K562 (cell line): Measurements from ENCODE around the gene A1BG. TPM values are rescaled to one million over a fixed set of nuclear protein-coding genes. Genes with fewer than 3 reads are reported as not detected.

Experiments used
- ADNP ChIP-seq: fragments of 200-800 bp; sonication (Bioruptor generic); IDR thresholded peaks from 2 replicates; pipeline ENCODE4 v1.6.1; 2016; ENCODE audit warnings: missing genetic modification characterization, missing compliant biosample characterization
- BDP1 ChIP-seq: IDR thresholded peaks from 3 replicates; pipeline ENCODE4 v1.6.1; 2011; ENCODE audit not compliant: insufficient read length, insufficient read depth
- BMI1 ChIP-seq: fragments of 150-350 bp; IDR thresholded peaks from 2 replicates; pipeline ENCODE4 v1.6.1; 2014; ENCODE audit warnings: low read length
- ELK3 ChIP-seq: fragments of 450-650 bp; formaldehyde crosslinking; IDR thresholded peaks from 2 replicates; pipeline ENCODE4 v1.4.0; 2020; ENCODE audit warnings: mild to moderate bottlenecking
- FOXJ2 ChIP-seq: fragments of 200-800 bp; sonication (Bioruptor generic); IDR thresholded peaks from 2 replicates; pipeline ENCODE4 v1.6.1; 2016; ENCODE audit warnings: missing genetic modification characterization, missing compliant biosample characterization
- HLTF ChIP-seq: fragments of 450-650 bp; IDR thresholded peaks from 2 replicates; pipeline ENCODE4 v1.6.1; 2016
- HNRNPUL1 ChIP-seq: fragments of 200-400 bp; formaldehyde crosslinking; IDR thresholded peaks from 2 replicates; pipeline ENCODE4 v1.6.1; 2017; ENCODE audit warnings: low read length
- HOMEZ ChIP-seq: fragments of 250-450 bp; sonication (Bioruptor Pico); IDR thresholded peaks from 2 replicates; pipeline ENCODE4 v1.4.0; 2020; ENCODE audit warnings: mild to moderate bottlenecking, moderate library complexity
- IRF1 ChIP-seq: sonication (generic); formaldehyde crosslinking; IDR thresholded peaks from 2 replicates; pipeline ENCODE4 v1.8.0; 2022; ENCODE audit warnings: missing genetic modification reagents, mild to moderate bottlenecking, borderline replicate concordance
- MBD1 ChIP-seq: fragments of 250-450 bp; sonication (Bioruptor Pico); IDR thresholded peaks from 2 replicates; pipeline ENCODE4 v1.8.0; 2022; ENCODE audit warnings: inconsistent platforms
- MTF1 ChIP-seq: fragments of 250-450 bp; sonication (Bioruptor Pico); IDR thresholded peaks from 2 replicates; pipeline ENCODE4 v1.9.0; 2021; ENCODE audit warnings: moderate library complexity, mild to moderate bottlenecking, inconsistent platforms, borderline replicate concordance
- PHB ChIP-seq: fragments of 250-450 bp; sonication (Bioruptor Pico); IDR thresholded peaks from 2 replicates; pipeline ENCODE4 v1.5.0; 2021
- SMARCE1 ChIP-seq: fragments of 450-650 bp; IDR thresholded peaks from 2 replicates; pipeline ENCODE4 v1.7.1; 2016; ENCODE audit warnings: mild to moderate bottlenecking
- TSC22D4 ChIP-seq: fragments of 450-650 bp; IDR thresholded peaks from 2 replicates; pipeline ENCODE4 v1.6.1; 2016; ENCODE audit warnings: missing genetic modification characterization, missing biosample characterization, control low read depth
- USF2 ChIP-seq: sonication (generic); formaldehyde crosslinking; IDR thresholded peaks from 2 replicates; pipeline ENCODE4 v1.5.0; 2020; ENCODE audit warnings: missing genetic modification reagents
- ZNF347 ChIP-seq: fragments of 450-650 bp; formaldehyde crosslinking; IDR thresholded peaks from 2 replicates; pipeline ENCODE4 v1.4.0; 2020; ENCODE audit warnings: low read depth, mild to moderate bottlenecking, moderate library complexity
- polyA plus RNA-seq, 8 experiments: library from polyadenylated mRNA; depleted of rRNA in 4 of 8; stranded (reverse) in 5 of 8; unstranded in 3 of 8; fragments of >200 nt; fragmentation: Nextera tagmentation in 2 of 8; fragmentation: Illumina TruSeq in 1 of 8; extraction: Ambion mirVana in 2 of 8; extraction: Trizol in 1 of 8; gene quantifications; 2 replicates each; pipeline versions ENCODE4 v1.2.1 to v1.2.3, GENCODE V29; 2011 to 2014; ENCODE audit warnings: inconsistent platforms in 1 of 8, missing spikeins in 1 of 8
- total RNA-seq, 7 experiments: library from RNA; depleted of rRNA in 6 of 7; stranded (reverse); fragments of >200 nt in 6 of 7; fragmentation: Illumina TruSeq in 2 of 7; extraction: Trizol in 2 of 7; gene quantifications; 2 replicates each; pipeline versions ENCODE4 v1.2.1 to v1.2.3, GENCODE V29; 2011 to 2021; ENCODE audit warnings: low replicate concordance in 1 of 7

The A1BG gene
- total and polyA plus RNA-seq, 9 of the 15 experiments (the other 6 are each of a cell fraction or from before 2014, with no cell fraction given): 0.10 to 19.8 (median 2.6) TPM

- TF ChIP-seq HOMEZ (CRISPR knock-in tag): no peak
- TF ChIP-seq BDP1: no peak
- no peak for TF ChIP-seq SMARCE1
- no peak for TF ChIP-seq MBD1 (CRISPR knock-in tag)
- TF ChIP-seq TSC22D4 (tag): no peak
- TF ChIP-seq ZNF347 (CRISPR knock-in tag): no peak
- no peak for TF ChIP-seq USF2
- TF ChIP-seq ELK3 (CRISPR knock-in tag): no peak
- TF ChIP-seq MTF1 (CRISPR knock-in tag): no peak
- TF ChIP-seq ADNP (tag): no peak
- TF ChIP-seq BMI1: no peak
- no peak for TF ChIP-seq IRF1 (CRISPR knock-in tag)
- TF ChIP-seq HNRNPUL1: no peak
- no peak for TF ChIP-seq HLTF
- TF ChIP-seq FOXJ2 (tag): 0 out of 2 replicates have a peak, but pooled peaks have one; percentile 22
- no peak for TF ChIP-seq PHB (CRISPR knock-in tag)
Measured at GRCh38 chr19:58361900-58362271, 8.6 kb upstream of the A1BG start (continued).
